HCT116 (cell line): ENCODE data around the gene HAVCR2. TPM values are rescaled to one million over a fixed set of nuclear protein-coding genes. Genes with fewer than 3 reads are reported as not detected.

ENCODE experiments used
- ATAC-seq: fragments of 200-7000 bp; cut with Tn5 transposase; 2 replicates; pipeline ENCODE4 v1.9.1; 2020; ENCODE audit warnings: mild to moderate bottlenecking, moderate library complexity
- BruUV-seq: library from RNA; stranded (reverse); fragments of 400-500 nt; replicated peaks from 2 replicates; lab custom pipeline; 2021; lab: Mats Ljungman, UMichigan
- CTCF ChIA-PET: fragments of 300-600 bp; sonication (Branson Sonifier 250); formaldehyde crosslinking; loops from one replicate; lab custom pipeline; 2021; ENCODE audit warnings: antibody characterized with exemption; lab: Charles Lee
- POLR2A ChIA-PET: fragments of 300-600, 350-600 bp; sonication (Branson Sonifier 250); formaldehyde crosslinking; loops from one replicate; lab custom pipeline; 2021; ENCODE audit warnings: antibody characterized with exemption; lab: Charles Lee
- RAD21 ChIA-PET, 2 experiments: fragments of 300-600 bp; sonication (Branson Sonifier 250); formaldehyde crosslinking; loops; one replicate each; lab custom pipeline; 2023; ENCODE audit warnings: low total read pairs in 2 of 2; ENCODE audit not compliant: uncharacterized antibody in 2 of 2, unreplicated experiment in 2 of 2, low non-redundant PET in 1 of 2; lab: Charles Lee
- DNase-seq: peaks from one replicate; pipeline ENCODE4 v3.0.0-alpha.2; 2010; ENCODE audit warnings: low read depth, low spot score
- H2AFZ ChIP-seq: fragments of 200-600 bp; shearing (Covaris generic), sonication (generic); 2 replicates; pipeline ENCODE4 v1.6.1; 2017; ENCODE audit warnings: low read depth, mixed run types, mixed read lengths, antibody characterized with exemption, low read length; ENCODE audit not compliant: poor library complexity, severe bottlenecking
- H3K27ac ChIP-seq: 2 replicates; pipeline ENCODE4 v1.5.1; 2012; ENCODE audit warnings: low read depth, low read length
- H3K27me3 ChIP-seq: fragments of 200-600 bp; sonication (generic); 2 replicates; pipeline ENCODE4 v1.6.1; 2016; ENCODE audit warnings: mixed run types, low read length, mixed read lengths; ENCODE audit not compliant: insufficient read depth
- H3K36me3 ChIP-seq, 2 experiments: fragments of 200-500 bp in 1 of 2; fragments of 200-600 bp in 1 of 2; sonication (Bioruptor generic) in 1 of 2; sonication (generic) in 1 of 2; 2 replicates each; pipeline versions ENCODE4 v1.5.1 to v1.6.1; 2014 to 2016; ENCODE audit warnings: low read length in 2 of 2, inconsistent platforms in 1 of 2, mixed read lengths in 1 of 2, mixed run types in 1 of 2; ENCODE audit not compliant: insufficient read depth in 2 of 2, control insufficient read depth in 1 of 2
- H3K4me1 ChIP-seq, 2 experiments: fragments of 200-600 bp in 1 of 2; sonication (generic) in 1 of 2; 2 replicates each; pipeline versions ENCODE4 v1.5.1 to v1.6.1; 2012 to 2017; ENCODE audit warnings: low read length in 2 of 2, inconsistent platforms in 1 of 2, mild to moderate bottlenecking in 1 of 2, mixed read lengths in 1 of 2, mixed run types in 1 of 2, moderate library complexity in 1 of 2; ENCODE audit not compliant: insufficient read depth in 2 of 2, control insufficient read depth in 1 of 2
- H3K4me2 ChIP-seq: fragments of 200-600 bp; sonication (generic); 2 replicates; pipeline ENCODE4 v1.6.1; 2017; ENCODE audit warnings: mixed run types, low read length, mixed read lengths
- H3K4me3 ChIP-seq, 2 experiments: fragments of 200-600 bp in 1 of 2; sonication (generic) in 1 of 2; replicated peaks in 1 of 2; 2 replicates each; pipeline ENCODE4 v1.5.1; 2011 to 2016; ENCODE audit warnings: low read length in 2 of 2, control low read depth in 1 of 2, low read depth in 1 of 2, mild to moderate bottlenecking in 1 of 2, mixed read lengths in 1 of 2, mixed run types in 1 of 2
- H3K79me2 ChIP-seq: fragments of 200-600 bp; sonication (generic); 2 replicates; pipeline ENCODE4 v1.6.1; 2017; ENCODE audit warnings: mild to moderate bottlenecking, mixed run types, low read length, moderate library complexity, mixed read lengths; ENCODE audit not compliant: insufficient read depth
- H3K9ac ChIP-seq: fragments of 200-600 bp; sonication (generic); 2 replicates; pipeline ENCODE4 v1.6.1; 2016; ENCODE audit warnings: low read length, mixed read lengths
- H3K9me2 ChIP-seq: fragments of 200-600 bp; sonication (generic), shearing (Covaris generic); 2 replicates; pipeline ENCODE4 v1.6.1; 2017; ENCODE audit warnings: mixed run types, mild to moderate bottlenecking, moderate library complexity; ENCODE audit not compliant: insufficient read depth
- H3K9me3 ChIP-seq, 2 experiments: fragments of 200-500 bp in 1 of 2; fragments of 200-600 bp in 1 of 2; sonication (Bioruptor generic) in 1 of 2; sonication (generic) in 1 of 2; 2 replicates each; pipeline ENCODE4 v1.6.1; 2014 to 2017; ENCODE audit warnings: low read length in 2 of 2, mixed read lengths in 2 of 2, inconsistent platforms in 1 of 2, low read depth in 1 of 2, mild to moderate bottlenecking in 1 of 2, mixed run types in 1 of 2, moderate library complexity in 1 of 2; ENCODE audit not compliant: control insufficient read depth in 1 of 2, insufficient read depth in 1 of 2
- H4K20me1 ChIP-seq: fragments of 200-600 bp; sonication (generic), shearing (Covaris generic); 2 replicates; pipeline ENCODE4 v1.6.1; 2017; ENCODE audit warnings: mixed run types, mild to moderate bottlenecking, moderate library complexity; ENCODE audit not compliant: insufficient read depth
- EZH2 ChIP-seq: fragments of 200-600 bp; sonication (generic); IDR thresholded peaks from 2 replicates; pipeline ENCODE4 v1.6.1; 2017; ENCODE audit warnings: antibody characterized with exemption, mixed run types
- EZH2phosphoT487 ChIP-seq: fragments of 200-600 bp; IDR thresholded peaks from 2 replicates; pipeline ENCODE4 v1.6.1; 2018; ENCODE audit warnings: antibody characterized with exemption, borderline replicate concordance
- RAD21 ChIP-seq: IDR thresholded peaks from 2 replicates; pipeline ENCODE4 v1.6.1; 2012; ENCODE audit warnings: low read depth, mild to moderate bottlenecking
- intact Hi-C: fragments of 100-400 bp; cut with micrococcal nuclease; formaldehyde crosslinking; loops from 2 replicates; pipeline ENCODE4 v1.10.0; 2022
- total RNA-seq: library from RNA; stranded (reverse); gene quantifications from one replicate; pipeline ENCODE4 v1.2.1, GENCODE V29; 2021; ENCODE audit not compliant: unreplicated experiment
- TF ChIP-seq, protein P1 (sequence below): IDR thresholded peaks from 2 replicates; pipeline ENCODE4 v1.6.1; 2012
- TF ChIP-seq, protein P2 (sequence below): IDR thresholded peaks from 2 replicates; pipeline ENCODE4 v1.6.1; 2011; ENCODE audit warnings: mild to moderate bottlenecking, low read length, moderate library complexity; ENCODE audit not compliant: insufficient replicate concordance; ENCODE audit errors: extremely low read depth

The HAVCR2 gene
- total RNA-seq, 1 experiment from 2014 or later: 0.07 TPM

DNA sequence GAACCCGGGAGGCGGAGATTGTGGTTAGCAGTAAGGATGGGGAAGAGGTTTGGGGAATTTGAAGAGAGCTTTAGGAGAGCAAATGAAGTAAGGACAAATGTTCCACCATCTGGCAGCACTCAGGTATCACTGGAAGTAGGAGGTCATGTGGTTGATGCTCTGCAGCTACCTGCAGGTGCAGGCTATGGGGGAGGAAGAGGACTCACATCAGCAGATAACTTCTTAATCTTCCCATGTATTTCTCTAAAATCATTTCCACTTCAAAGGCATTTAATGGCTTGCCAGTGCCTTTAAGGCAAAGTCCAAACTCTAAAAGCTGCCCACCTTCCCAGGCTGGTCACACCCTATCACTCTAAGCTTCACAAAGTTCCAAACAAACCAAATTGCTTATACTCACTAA, 41.8 kb downstream of the HAVCR2 start (continued):
- TF ChIP-seq, protein P1, sequence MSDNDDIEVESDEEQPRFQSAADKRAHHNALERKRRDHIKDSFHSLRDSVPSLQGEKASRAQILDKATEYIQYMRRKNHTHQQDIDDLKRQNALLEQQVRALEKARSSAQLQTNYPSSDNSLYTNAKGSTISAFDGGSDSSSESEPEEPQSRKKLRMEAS: no peak
- TF ChIP-seq EZH2: no peak

DNA sequence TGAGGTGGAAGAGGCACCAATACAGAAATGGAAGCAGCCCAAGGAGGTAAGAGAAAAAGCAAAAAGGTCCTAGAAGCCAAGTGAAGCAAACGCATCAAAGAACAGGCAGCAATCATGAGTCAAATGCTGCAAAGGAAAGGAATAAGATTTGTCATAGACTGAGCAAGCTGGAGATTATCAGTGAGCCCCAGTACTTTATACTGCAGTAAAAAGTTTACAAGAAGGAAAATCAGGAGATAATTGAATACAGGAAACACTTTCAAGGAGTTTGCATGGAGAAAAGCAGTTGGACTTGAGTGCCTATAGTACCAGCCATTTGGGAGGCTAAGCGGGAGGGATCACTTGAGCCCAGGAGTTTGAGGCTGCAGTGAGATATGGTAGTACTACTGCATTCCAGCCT, 42.8 kb downstream of the HAVCR2 start:
- BruUV-seq: no TSS peak
- no peaks in the 10 kb centered on the region for H3K79me2 ChIP-seq
- no peaks in the 10 kb centered on the region for H3K36me3 ChIP-seq
- TF ChIP-seq, protein P2, sequence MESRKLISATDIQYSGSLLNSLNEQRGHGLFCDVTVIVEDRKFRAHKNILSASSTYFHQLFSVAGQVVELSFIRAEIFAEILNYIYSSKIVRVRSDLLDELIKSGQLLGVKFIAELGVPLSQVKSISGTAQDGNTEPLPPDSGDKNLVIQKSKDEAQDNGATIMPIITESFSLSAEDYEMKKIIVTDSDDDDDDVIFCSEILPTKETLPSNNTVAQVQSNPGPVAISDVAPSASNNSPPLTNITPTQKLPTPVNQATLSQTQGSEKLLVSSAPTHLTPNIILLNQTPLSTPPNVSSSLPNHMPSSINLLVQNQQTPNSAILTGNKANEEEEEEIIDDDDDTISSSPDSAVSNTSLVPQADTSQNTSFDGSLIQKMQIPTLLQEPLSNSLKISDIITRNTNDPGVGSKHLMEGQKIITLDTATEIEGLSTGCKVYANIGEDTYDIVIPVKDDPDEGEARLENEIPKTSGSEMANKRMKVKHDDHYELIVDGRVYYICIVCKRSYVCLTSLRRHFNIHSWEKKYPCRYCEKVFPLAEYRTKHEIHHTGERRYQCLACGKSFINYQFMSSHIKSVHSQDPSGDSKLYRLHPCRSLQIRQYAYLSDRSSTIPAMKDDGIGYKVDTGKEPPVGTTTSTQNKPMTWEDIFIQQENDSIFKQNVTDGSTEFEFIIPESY: no peak
- TF ChIP-seq RAD21: no peak
- TF ChIP-seq EZH2phosphoT487: no peak
- TF ChIP-seq, all 23 proteins: peak for 0
- ChIA-PET CTCF (no interaction called here), RAD21 (no interaction called here), POLR2A (no interaction called here)
- H3K27me3 ChIP-seq: no peaks in the 10 kb centered on the region
- H3K9ac ChIP-seq: no peak overlapping the region
- no peaks in the 10 kb centered on the region for H3K9me3 ChIP-seq
- H3K9me2 ChIP-seq: no peaks in the 10 kb centered on the region
- ATAC-seq (no peak), DNase-seq (no peak)
- no peak overlapping the region for H3K4me2 ChIP-seq
- no peaks in the 10 kb centered on the region for H3K4me1 ChIP-seq
- H3K27ac ChIP-seq: no peak overlapping the region
- intact Hi-C loops: no loop called here
- no peak overlapping the region for H3K4me3 ChIP-seq
- no peaks in the 10 kb centered on the region for H4K20me1 ChIP-seq
- H2AFZ ChIP-seq: no peak overlapping the region
